ENCODE data around the gene SPTBN1.

SPTBN1 gene

DNA sequence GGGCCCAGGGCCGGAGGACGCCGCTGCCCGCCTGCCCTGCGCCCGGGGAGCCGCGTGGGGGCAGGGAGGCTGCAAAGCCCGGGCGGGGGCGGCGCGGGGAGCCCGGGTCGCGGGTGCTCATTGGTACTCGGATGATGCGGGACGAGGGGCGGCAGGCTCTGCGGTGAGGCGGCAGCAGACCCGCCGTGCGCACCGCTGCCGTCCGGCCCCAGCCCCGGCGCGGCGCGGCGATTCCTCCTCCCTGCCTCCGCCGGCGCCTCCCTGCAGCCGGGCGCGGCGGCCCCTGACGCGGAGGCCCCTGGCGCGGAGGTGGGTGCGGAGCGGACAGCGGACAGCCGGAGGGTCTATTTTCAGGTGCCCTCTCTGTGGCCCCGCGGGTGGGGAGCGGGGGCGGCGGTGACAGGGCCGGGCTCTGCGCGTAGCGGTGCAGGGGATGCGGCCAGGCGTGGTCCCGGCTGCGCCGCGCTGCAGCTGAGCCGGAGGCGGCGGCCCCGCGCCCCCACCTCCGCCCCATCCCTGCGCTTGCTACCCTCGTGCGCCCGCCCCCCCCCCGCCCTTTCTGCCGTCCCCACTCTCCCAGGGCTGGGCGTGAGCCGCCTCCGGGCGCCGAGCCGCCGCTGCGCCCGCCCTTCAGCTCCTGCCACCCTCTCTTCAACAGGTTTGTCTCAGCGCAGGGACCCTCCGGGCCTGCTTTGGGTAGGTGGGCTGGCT, 640 bp downstream of the SPTBN1 start:
- no peak overlapping the region for H3K27ac ChIP-seq (ENCODE audit: low read length)
- peak overlapping the region; percentile 68 for H3K9ac ChIP-seq (ENCODE audit: low read length)

DNA sequence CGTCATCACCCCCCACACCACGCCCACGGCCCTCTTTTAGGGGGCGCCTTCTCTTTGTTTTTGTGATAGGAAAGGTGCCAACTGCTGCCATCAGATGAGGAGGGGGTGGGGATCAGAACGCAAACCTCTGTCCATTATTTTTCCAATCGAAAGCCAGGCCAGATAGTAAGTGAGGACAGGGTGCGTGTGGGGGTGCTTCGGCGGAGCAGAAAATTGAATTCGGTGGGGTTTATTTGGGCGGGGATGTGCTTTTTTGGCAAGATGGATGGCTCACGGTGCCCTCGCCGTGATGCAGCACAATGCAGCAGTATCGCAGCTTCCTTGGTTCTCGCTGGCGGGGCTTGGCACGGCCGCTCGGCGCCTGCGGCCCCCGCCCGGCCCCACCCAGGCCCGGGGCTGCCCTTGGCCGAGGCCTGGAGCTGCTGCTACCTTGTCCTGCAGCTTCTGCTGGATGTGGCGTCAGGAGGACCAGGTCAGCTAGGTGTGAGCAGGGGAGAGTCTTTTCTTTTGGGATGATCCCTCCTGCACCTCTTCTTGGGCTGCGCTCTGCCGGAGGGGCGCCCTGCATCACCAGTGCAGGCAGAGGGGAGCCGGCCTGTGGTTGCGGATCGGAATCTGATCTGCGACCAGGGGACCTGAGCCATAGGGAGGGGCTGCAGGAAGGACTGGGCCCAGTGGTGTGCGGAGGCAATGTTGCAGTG, 1.3 kb downstream of the SPTBN1 start:
- Histone ChIP-seq H3K4me3 (ENCODE audit: low read length) (peak overlapping the region; percentile 93), H3K27me3 (ENCODE audit: control insufficient read depth, insufficient read depth, low read length) (peaks cover 30% of the 10 kb centered on the region), H3K9me3 (ENCODE audit: control insufficient read depth, low read depth, low read length) (no peaks in the 10 kb centered on the region), H3K9ac (ENCODE audit: low read length) (peak overlapping the region; percentile 68), H3K27ac (ENCODE audit: low read length) (no peak overlapping the region), H3K4me1 (ENCODE audit: control insufficient read depth, low read depth, low read length) (peaks cover 16% of the 10 kb centered on the region), H3K36me3 (ENCODE audit: control insufficient read depth, low read depth, low read length) (no peaks in the 10 kb centered on the region)

More for the DNA sequence above, 640 bp downstream of the SPTBN1 start:
- Histone ChIP-seq H3K4me3 (ENCODE audit: low read length) (peak overlapping the region; percentile 93), H3K36me3 (ENCODE audit: control insufficient read depth, low read depth, low read length) (no peaks in the 10 kb centered on the region), H3K9me3 (ENCODE audit: control insufficient read depth, low read depth, low read length) (no peaks in the 10 kb centered on the region), H3K4me1 (ENCODE audit: control insufficient read depth, low read depth, low read length) (peaks cover 16% of the 10 kb centered on the region), H3K27me3 (ENCODE audit: control insufficient read depth, insufficient read depth, low read length) (peaks cover 30% of the 10 kb centered on the region)

DNA sequence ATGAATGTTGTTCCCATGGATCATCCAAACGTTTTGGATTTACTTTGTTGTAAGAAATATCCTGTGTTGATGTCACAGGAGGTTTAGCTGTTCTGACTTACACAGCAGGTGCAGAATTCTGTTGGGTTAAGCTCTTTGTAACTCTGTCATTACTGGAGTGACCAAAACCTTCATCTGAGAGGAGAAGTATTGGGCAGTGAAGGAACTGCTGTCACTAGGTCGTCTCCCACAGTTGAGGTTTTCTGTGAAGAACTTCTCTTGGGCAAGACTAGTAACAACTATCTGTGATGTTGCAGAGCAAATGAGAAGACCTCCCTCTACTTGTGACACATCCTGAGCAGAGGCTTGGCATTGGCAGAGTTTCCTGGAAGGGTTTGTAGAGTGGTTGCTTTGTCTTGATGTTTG, 2.9 kb downstream of the SPTBN1 start:
- no peaks in the 10 kb centered on the region for H3K9me3 ChIP-seq (ENCODE audit: control insufficient read depth, low read depth, low read length)
- H3K4me1 ChIP-seq (ENCODE audit: control insufficient read depth, low read depth, low read length): peaks cover 16% of the 10 kb centered on the region
- no peak overlapping the region for H3K27ac ChIP-seq (ENCODE audit: low read length)
- no peaks in the 10 kb centered on the region for H3K36me3 ChIP-seq (ENCODE audit: control insufficient read depth, low read depth, low read length)
- H3K27me3 ChIP-seq (ENCODE audit: control insufficient read depth, insufficient read depth, low read length): peaks cover 30% of the 10 kb centered on the region
- no peak overlapping the region for H3K4me3 ChIP-seq (ENCODE audit: low read length)
- no peak overlapping the region for H3K9ac ChIP-seq (ENCODE audit: low read length)

DNA sequence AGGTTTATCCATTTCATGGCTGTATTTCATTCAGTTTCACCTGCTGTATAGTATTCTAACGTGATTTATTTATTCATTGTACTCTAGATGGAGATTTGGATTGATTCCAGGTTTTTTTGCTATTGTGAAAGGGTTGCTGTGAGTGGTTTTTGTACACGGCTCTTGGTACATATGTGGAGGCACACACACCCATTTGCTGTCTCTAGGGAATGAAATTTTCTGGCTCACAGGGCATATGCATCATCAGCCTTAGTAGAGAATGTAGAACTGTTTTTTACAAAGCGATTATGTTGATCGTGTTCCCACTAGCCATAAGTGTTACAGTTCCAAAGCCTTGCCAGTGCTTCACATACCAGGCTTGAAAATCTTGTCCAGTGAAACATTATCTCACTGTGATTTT, 5.1 kb downstream of the SPTBN1 start:
- H3K27me3 ChIP-seq (ENCODE audit: control insufficient read depth, insufficient read depth, low read length): peaks cover 20% of the 10 kb centered on the region
- H3K9ac ChIP-seq (ENCODE audit: low read length): no peak overlapping the region
- H3K4me3 ChIP-seq (ENCODE audit: low read length): no peak overlapping the region
- peaks cover 5% of the 10 kb centered on the region for H3K4me1 ChIP-seq (ENCODE audit: control insufficient read depth, low read depth, low read length)
- H3K27ac ChIP-seq (ENCODE audit: low read length): no peak overlapping the region
- no peaks in the 10 kb centered on the region for H3K36me3 ChIP-seq (ENCODE audit: control insufficient read depth, low read depth, low read length)
- H3K9me3 ChIP-seq (ENCODE audit: control insufficient read depth, low read depth, low read length): no peaks in the 10 kb centered on the region

DNA sequence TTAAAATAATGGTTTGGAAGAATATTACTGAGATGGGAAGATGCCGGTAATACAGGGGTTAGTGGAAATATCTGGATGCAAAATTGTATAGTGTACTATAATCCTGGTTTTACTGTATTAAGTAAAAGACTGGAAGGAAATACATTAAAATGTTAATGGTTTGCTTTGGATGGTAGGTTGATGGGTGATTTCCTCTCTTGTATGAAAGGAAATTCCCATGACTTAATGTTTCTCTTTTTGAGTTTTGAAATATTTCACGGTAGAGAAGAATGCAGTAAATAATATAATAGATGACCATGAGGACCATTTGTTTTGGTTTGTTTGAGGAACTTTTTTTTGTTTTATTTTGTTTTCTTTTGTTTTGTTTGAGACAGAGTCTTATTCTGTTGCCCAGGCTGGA, 8.2 kb downstream of the SPTBN1 start:
- H3K36me3 ChIP-seq (ENCODE audit: control insufficient read depth, low read depth, low read length): no peaks in the 10 kb centered on the region
- no peaks in the 10 kb centered on the region for H3K4me1 ChIP-seq (ENCODE audit: control insufficient read depth, low read depth, low read length)
- peaks cover 2% of the 10 kb centered on the region for H3K27me3 ChIP-seq (ENCODE audit: control insufficient read depth, insufficient read depth, low read length)
- H3K27ac ChIP-seq (ENCODE audit: low read length): no peak overlapping the region
- H3K4me3 ChIP-seq (ENCODE audit: low read length): no peak overlapping the region
- no peaks in the 10 kb centered on the region for H3K9me3 ChIP-seq (ENCODE audit: control insufficient read depth, low read depth, low read length)
- no peak overlapping the region for H3K9ac ChIP-seq (ENCODE audit: low read length)

DNA sequence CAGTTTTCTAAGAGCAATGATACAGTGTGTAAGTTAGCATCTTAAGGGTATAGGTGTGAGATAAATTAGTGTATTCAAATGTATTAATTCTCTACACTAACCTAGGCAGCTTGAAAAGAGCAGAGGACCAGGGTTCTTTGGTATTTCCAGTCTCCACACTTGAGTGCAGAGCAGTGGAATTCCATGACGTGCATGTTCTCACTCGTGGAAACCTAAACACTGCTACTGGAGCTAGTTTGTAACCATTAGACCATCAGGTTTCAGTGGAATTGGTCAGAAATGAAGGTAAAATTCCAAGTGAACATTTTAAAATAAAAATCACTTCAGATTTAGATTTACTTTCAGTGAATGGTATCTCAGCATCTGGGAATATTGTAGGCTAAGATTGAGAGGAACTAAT, 9.0 kb downstream of the SPTBN1 start:
- Histone ChIP-seq H3K9ac (ENCODE audit: low read length) (no peak overlapping the region), H3K4me3 (ENCODE audit: low read length) (no peak overlapping the region), H3K27me3 (ENCODE audit: control insufficient read depth, insufficient read depth, low read length) (no peaks in the 10 kb centered on the region), H3K36me3 (ENCODE audit: control insufficient read depth, low read depth, low read length) (no peaks in the 10 kb centered on the region), H3K27ac (ENCODE audit: low read length) (no peak overlapping the region), H3K9me3 (ENCODE audit: control insufficient read depth, low read depth, low read length) (no peaks in the 10 kb centered on the region), H3K4me1 (ENCODE audit: control insufficient read depth, low read depth, low read length) (no peaks in the 10 kb centered on the region)

DNA sequence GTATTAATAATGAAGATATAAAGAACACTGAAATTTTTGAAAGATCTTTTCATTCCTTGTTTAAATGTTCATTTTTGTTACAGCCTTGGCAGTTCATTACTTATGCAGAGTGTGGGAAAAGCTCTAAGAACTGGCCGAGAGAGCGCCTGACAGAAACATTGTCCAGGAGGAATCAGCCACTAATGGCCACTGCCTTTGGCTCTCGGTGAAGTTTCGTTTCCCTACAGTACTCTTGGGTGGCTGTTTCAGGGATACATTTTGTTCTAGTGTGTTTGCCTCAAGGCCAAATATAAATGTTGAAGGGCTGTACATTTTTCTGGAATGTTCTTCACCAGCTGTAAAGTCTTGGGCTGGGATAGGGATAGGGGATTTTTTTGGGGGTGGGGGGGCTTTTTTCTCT, 10.7 kb downstream of the SPTBN1 start:
- no peak overlapping the region for H3K4me3 ChIP-seq (ENCODE audit: low read length)
- no peaks in the 10 kb centered on the region for H3K36me3 ChIP-seq (ENCODE audit: control insufficient read depth, low read depth, low read length)
- no peaks in the 10 kb centered on the region for H3K4me1 ChIP-seq (ENCODE audit: control insufficient read depth, low read depth, low read length)
- no peaks in the 10 kb centered on the region for H3K9me3 ChIP-seq (ENCODE audit: control insufficient read depth, low read depth, low read length)
- H3K27me3 ChIP-seq (ENCODE audit: control insufficient read depth, insufficient read depth, low read length): no peaks in the 10 kb centered on the region
- no peak overlapping the region for H3K27ac ChIP-seq (ENCODE audit: low read length)
- no peak overlapping the region for H3K9ac ChIP-seq (ENCODE audit: low read length)

DNA sequence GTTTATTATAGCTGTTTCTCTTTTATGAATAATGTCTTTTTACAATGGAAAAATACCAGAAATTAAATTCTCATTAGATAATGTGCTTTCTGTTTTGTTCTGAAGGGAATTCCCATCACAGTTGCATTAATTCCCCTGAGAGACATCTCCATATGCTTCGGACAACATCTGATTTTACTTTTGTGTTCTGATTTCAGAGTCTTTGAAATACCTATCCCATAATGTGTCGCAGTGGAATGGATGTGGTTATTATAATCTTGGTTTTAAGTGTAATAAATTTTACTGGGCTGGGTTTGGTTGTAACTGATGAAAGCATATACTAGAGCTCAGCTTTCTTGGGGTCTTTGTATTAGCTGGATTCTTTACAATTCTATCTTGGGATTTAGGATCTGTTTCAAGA, 12.5 kb downstream of the SPTBN1 start:
- no peak overlapping the region for H3K4me3 ChIP-seq (ENCODE audit: low read length)
- H3K27ac ChIP-seq (ENCODE audit: low read length): no peak overlapping the region
- no peaks in the 10 kb centered on the region for H3K36me3 ChIP-seq (ENCODE audit: control insufficient read depth, low read depth, low read length)
- H3K9me3 ChIP-seq (ENCODE audit: control insufficient read depth, low read depth, low read length): no peaks in the 10 kb centered on the region
- H3K4me1 ChIP-seq (ENCODE audit: control insufficient read depth, low read depth, low read length): no peaks in the 10 kb centered on the region
- H3K9ac ChIP-seq (ENCODE audit: low read length): no peak overlapping the region
- H3K27me3 ChIP-seq (ENCODE audit: control insufficient read depth, insufficient read depth, low read length): no peaks in the 10 kb centered on the region

DNA sequence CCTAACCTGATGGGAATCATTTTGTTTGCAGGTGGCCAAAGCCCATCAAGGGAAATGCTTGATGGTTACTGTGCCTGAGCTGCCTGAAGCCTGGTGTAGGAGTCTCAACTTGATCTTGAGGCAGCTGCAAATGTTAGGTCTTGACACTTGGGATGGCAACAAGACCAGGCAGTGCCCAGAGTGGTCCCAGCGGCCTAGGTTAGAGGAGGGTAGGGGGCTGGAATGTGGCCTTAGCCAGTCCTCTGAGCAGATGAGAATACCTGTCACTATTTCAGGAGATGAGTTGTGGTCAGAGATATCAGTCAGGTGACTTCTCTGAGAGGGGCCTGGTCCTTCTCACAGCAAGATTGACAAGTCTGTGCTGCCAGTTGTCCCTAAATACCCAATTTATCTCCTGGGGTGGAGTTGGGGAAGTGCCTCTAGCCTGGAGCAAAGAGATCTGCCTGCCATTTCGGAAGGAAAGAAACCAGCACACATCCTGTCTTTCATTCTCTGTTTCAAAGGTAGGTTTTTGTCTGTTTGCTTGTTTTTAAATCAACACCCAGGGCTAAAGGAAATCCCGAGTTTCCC, 13.4 kb downstream of the SPTBN1 start:
- Histone ChIP-seq H3K27ac (ENCODE audit: low read length) (no peak overlapping the region), H3K4me1 (ENCODE audit: control insufficient read depth, low read depth, low read length) (no peaks in the 10 kb centered on the region), H3K9ac (ENCODE audit: low read length) (no peak overlapping the region), H3K27me3 (ENCODE audit: control insufficient read depth, insufficient read depth, low read length) (no peaks in the 10 kb centered on the region), H3K36me3 (ENCODE audit: control insufficient read depth, low read depth, low read length) (no peaks in the 10 kb centered on the region), H3K4me3 (ENCODE audit: low read length) (no peak overlapping the region), H3K9me3 (ENCODE audit: control insufficient read depth, low read depth, low read length) (no peaks in the 10 kb centered on the region)

DNA sequence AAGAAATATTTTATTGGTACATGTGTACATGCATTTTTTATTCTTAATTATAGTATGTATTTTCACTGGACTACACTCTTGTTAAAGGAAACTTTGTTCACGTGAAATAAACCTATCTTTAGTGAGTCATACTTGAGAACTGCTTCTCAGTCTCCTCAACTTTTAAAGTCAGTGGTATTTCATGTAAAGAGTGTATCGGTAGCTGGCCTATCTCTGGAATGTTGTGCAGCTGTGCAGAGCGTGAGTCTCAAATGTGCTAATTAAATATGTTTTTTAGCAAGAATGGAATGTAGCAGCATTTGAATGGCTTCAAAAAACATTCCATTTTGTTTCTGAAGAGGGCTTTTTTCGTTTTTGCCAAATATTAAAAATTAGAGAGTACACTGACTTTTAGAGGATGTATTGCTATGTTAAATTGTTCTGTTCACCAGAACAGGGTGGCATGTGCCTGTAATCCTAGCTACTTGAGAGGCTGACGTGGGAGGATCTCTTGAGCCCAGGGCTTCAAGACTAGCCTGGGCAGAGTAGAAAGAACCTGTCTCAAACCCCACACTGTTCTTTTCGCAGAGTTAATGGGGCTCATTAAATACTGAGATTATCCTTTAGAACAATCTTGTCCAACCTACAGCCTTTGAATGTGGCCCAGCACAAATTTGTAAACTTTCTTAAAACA, 14.3 kb downstream of the SPTBN1 start:
- Histone ChIP-seq H3K4me3 (ENCODE audit: low read length) (no peak overlapping the region), H3K9ac (ENCODE audit: low read length) (no peak overlapping the region), H3K4me1 (ENCODE audit: control insufficient read depth, low read depth, low read length) (no peaks in the 10 kb centered on the region), H3K36me3 (ENCODE audit: control insufficient read depth, low read depth, low read length) (no peaks in the 10 kb centered on the region), H3K9me3 (ENCODE audit: control insufficient read depth, low read depth, low read length) (no peaks in the 10 kb centered on the region), H3K27me3 (ENCODE audit: control insufficient read depth, insufficient read depth, low read length) (no peaks in the 10 kb centered on the region), H3K27ac (ENCODE audit: low read length) (no peak overlapping the region)

DNA sequence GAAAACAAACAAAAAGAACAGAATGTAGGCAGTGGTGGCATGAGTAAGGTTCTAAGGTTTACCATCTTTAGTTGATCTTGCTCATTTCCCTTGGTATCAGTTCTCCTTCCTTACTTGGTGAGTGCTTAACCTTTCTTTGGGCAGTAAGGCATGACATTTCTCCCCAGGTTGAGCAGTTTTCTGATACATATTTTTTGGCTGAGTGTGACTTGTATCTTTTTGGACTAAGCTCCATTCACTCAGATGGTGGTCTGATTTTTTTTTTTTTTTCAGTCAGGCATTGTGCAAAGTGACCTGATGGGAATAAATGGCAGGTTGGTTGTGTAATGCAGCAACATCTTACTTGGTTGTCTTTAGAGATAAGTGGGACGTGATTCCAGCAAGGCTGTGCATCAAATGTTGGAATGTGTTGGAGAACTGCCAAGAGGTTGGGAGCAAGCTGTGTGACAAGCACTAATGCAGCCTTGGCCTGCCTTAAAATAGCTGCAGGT, 15.1 kb downstream of the SPTBN1 start:
- Histone ChIP-seq H3K4me3 (ENCODE audit: low read length) (no peak overlapping the region), H3K36me3 (ENCODE audit: control insufficient read depth, low read depth, low read length) (no peaks in the 10 kb centered on the region), H3K27ac (ENCODE audit: low read length) (no peak overlapping the region), H3K27me3 (ENCODE audit: control insufficient read depth, insufficient read depth, low read length) (no peaks in the 10 kb centered on the region), H3K4me1 (ENCODE audit: control insufficient read depth, low read depth, low read length) (no peaks in the 10 kb centered on the region), H3K9me3 (ENCODE audit: control insufficient read depth, low read depth, low read length) (no peaks in the 10 kb centered on the region), H3K9ac (ENCODE audit: low read length) (no peak overlapping the region)
